ENCODE results near the gene GDF7. TPM values are rescaled to one million over a fixed set of nuclear protein-coding genes. Genes with fewer than 3 reads are reported as not detected.

GDF7 gene
- total and polyA plus RNA-seq, 2 donors (not counting 3 experiments of a cell fraction or from before 2014, with no cell fraction given), result 3.7 to 3.9 TPM

GRCh38 chr2:20662308-20662937, 4.5 kb upstream of the GDF7 start:
- H3K9me3 ChIP-seq (replicated peaks; ENCODE audit: control insufficient read depth, insufficient read depth, low read length), result no peaks in the 10 kb centered on the region
- no peak overlapping the region for H3K4me3 ChIP-seq (replicated peaks in 1 of 3; ENCODE audit: insufficient read depth in 1 of 3, low read depth in 1 of 3, low read length in 3 of 3)
- peaks cover 50 to 67% of the 10 kb centered on the region in 2 experiments for H3K27me3 ChIP-seq (ENCODE audit: control insufficient read depth in 2 of 2, insufficient read depth in 2 of 2, low read length in 2 of 2)
- no peaks in the 10 kb centered on the region for H3K36me3 ChIP-seq (ENCODE audit: control insufficient read depth in 2 of 2, extremely low read depth in 1 of 2, insufficient read depth in 2 of 2, low read length in 2 of 2)
- H3K4me2 ChIP-seq (ENCODE audit: insufficient read depth, low read length), result no peak overlapping the region
- no peak for TF ChIP-seq GATA2 (IDR thresholded peaks at IDR 0.05; ENCODE audit: insufficient read depth, insufficient read length, low read depth, low read length)
- TF ChIP-seq, protein P1, sequence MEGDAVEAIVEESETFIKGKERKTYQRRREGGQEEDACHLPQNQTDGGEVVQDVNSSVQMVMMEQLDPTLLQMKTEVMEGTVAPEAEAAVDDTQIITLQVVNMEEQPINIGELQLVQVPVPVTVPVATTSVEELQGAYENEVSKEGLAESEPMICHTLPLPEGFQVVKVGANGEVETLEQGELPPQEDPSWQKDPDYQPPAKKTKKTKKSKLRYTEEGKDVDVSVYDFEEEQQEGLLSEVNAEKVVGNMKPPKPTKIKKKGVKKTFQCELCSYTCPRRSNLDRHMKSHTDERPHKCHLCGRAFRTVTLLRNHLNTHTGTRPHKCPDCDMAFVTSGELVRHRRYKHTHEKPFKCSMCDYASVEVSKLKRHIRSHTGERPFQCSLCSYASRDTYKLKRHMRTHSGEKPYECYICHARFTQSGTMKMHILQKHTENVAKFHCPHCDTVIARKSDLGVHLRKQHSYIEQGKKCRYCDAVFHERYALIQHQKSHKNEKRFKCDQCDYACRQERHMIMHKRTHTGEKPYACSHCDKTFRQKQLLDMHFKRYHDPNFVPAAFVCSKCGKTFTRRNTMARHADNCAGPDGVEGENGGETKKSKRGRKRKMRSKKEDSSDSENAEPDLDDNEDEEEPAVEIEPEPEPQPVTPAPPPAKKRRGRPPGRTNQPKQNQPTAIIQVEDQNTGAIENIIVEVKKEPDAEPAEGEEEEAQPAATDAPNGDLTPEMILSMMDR (IDR thresholded peaks at IDR 0.05; ENCODE audit: extremely low read depth in 1 of 2, insufficient read depth in 1 of 2, low read depth in 1 of 2, low read length in 2 of 2), result no peak
- no peak for TF ChIP-seq MYC (IDR thresholded peaks at IDR 0.05; ENCODE audit: low read depth, low read length)
- TF ChIP-seq, protein P2, sequence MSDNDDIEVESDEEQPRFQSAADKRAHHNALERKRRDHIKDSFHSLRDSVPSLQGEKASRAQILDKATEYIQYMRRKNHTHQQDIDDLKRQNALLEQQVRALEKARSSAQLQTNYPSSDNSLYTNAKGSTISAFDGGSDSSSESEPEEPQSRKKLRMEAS (IDR thresholded peaks at IDR 0.05; ENCODE audit: insufficient read depth, insufficient read length), result no peak
- TF ChIP-seq JUN (IDR thresholded peaks at IDR 0.05; ENCODE audit: borderline replicate concordance, insufficient read depth, insufficient read length, low read depth), result no peak
- no peak for TF ChIP-seq POLR2A (IDR thresholded peaks at IDR 0.05; ENCODE audit: low read depth, low read length)
- TF ChIP-seq POLR2AphosphoS5 (IDR thresholded peaks at IDR 0.05; ENCODE audit: insufficient read depth, low read depth, low read length), result no peak
- no peak for TF ChIP-seq EZH2 (IDR thresholded peaks at IDR 0.05; ENCODE audit: borderline replicate concordance, low read depth, low read length, severe bottlenecking)
- TF ChIP-seq FOS (IDR thresholded peaks at IDR 0.05; ENCODE audit: borderline replicate concordance, insufficient read depth, low read length), result no peak
- dilution Hi-C loops (cut with MboI; ENCODE audit: extremely low pct_ligation_motif_present, low sequenced_read_pairs) (no loop called here), intact Hi-C loops (cut with micrococcal nuclease) (no loop called here)
- H3K27ac ChIP-seq (ENCODE audit: insufficient read depth, low read depth, low read length), result no peak overlapping the region
- H3K4me1 ChIP-seq (ENCODE audit: control insufficient read depth, extremely low read depth, insufficient read depth, low read length), result peaks cover 14% of the 10 kb centered on the region
- no TSS peak for BruUV-seq (replicated peaks)
- H3K9me1 ChIP-seq (replicated peaks; ENCODE audit: control insufficient read depth, extremely low read depth, insufficient read depth, low read length), result no peaks in the 10 kb centered on the region
- DNase-seq (ENCODE audit: low read depth, low spot score), result no peak
- no peak overlapping the region for H3K9ac ChIP-seq (replicated peaks; ENCODE audit: extremely low read depth, insufficient read depth, low read length)
- H4K20me1 ChIP-seq (replicated peaks; ENCODE audit: control insufficient read depth, extremely low read depth, insufficient read depth, low read length), result no peaks in the 10 kb centered on the region
- no peaks in the 10 kb centered on the region for H3K79me2 ChIP-seq (ENCODE audit: control insufficient read depth, insufficient read depth, low read length)
- POLR2A ChIA-PET, result interaction anchor here (1.2 kb wide), 1 partner anchor 301 kb away, joined by 6 read pairs; no protein-coding TSS in a partner anchor
- H2AFZ ChIP-seq (ENCODE audit: low read depth, low read length), result no peak overlapping the region
- CTCF ChIA-PET, result interaction anchor here (0.7 to 6.0 kb wide), 30 partner anchors 11 to 456 kb away, joined by 3 to 531 read pairs (median 8); partner anchors contain the start of genes HS1BP3 and LDAH
- FAIRE-seq, result no peak
